GM10248 (cell line): ENCODE data around the gene MRPL32.

Experiments
- CTCF ChIA-PET: fragments of 300-600 bp; sonication (Branson Sonifier 250); formaldehyde crosslinking; extraction: SDS; loops from one replicate; lab custom pipeline; 2021; ENCODE audit warnings: antibody characterized with exemption; lab: Yijun Ruan, JAX
- POLR2A ChIA-PET: fragments of 350-650 bp; sonication (Branson Sonifier 250); formaldehyde crosslinking; extraction: SDS; loops from one replicate; lab custom pipeline; 2020; ENCODE audit warnings: antibody characterized with exemption; lab: Yijun Ruan, JAX
- DNase-seq: peaks from one replicate; pipeline ENCODE4 v3.0.0; 2012; ENCODE audit errors: extremely low spot score
- TF ChIP-seq, protein P1 (sequence below): IDR thresholded peaks from 2 replicates; pipeline ENCODE4 v1.5.1; 2012; ENCODE audit warnings: mild to moderate bottlenecking, low read depth; ENCODE audit errors: extremely low read depth, missing control alignments, control extremely low read depth

The MRPL32 gene

DNA sequence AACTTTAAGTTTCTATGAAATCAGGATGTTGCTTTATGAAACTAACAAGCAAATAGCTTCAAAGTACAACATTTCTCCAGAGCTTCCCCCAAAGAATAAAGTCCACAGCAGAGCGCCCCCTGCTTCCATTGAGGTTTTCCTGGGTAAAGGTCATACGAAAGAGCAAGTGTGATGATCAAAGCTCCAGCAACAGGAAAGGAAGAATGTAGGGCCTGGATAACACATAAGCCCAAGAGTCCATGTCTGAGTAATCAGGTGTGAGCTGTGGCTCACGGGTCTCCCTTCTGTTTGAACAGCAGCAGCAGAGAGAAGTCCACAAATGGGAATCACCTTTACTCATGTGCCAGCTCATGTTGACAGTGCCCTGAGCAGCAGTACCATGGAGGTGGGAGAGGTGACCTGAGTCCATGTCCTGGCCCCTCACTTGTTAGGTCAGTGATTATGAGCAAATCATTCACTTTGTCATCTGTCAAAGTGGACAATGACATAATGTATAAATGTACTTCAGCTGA lies 50.5 kb downstream of the MRPL32 start:
- TF ChIP-seq, protein P1, sequence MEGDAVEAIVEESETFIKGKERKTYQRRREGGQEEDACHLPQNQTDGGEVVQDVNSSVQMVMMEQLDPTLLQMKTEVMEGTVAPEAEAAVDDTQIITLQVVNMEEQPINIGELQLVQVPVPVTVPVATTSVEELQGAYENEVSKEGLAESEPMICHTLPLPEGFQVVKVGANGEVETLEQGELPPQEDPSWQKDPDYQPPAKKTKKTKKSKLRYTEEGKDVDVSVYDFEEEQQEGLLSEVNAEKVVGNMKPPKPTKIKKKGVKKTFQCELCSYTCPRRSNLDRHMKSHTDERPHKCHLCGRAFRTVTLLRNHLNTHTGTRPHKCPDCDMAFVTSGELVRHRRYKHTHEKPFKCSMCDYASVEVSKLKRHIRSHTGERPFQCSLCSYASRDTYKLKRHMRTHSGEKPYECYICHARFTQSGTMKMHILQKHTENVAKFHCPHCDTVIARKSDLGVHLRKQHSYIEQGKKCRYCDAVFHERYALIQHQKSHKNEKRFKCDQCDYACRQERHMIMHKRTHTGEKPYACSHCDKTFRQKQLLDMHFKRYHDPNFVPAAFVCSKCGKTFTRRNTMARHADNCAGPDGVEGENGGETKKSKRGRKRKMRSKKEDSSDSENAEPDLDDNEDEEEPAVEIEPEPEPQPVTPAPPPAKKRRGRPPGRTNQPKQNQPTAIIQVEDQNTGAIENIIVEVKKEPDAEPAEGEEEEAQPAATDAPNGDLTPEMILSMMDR: no peak
- ChIA-PET CTCF (interaction anchor here (0.9 to 1.8 kb wide), 3 partner anchors 20 to 457 kb away, joined by 3 to 5 read pairs (median 3); no protein-coding TSS in a partner anchor), POLR2A (no interaction called here)
- no peak for DNase-seq

DNA sequence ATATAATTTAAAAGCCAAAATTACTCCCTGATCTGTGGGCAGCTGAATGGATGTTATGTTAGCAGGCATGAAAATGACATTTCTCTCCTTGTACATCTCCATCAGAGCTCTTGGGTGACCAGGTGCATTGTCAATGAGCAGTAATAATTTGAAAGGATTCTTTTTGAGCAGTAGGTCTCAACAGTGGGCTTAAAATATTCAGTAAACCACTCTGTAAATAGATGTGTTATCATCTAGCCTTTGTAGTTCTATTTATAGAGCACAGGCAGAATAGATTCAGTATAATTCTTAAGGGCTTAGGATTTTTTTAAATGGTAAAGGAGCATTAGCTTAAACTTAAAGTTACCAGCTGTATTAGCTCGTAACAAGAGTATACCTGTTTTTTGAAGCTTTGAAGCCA lies 52.0 kb downstream of the MRPL32 start:
- TF ChIP-seq, protein P1: no peak
- ChIA-PET POLR2A (no interaction called here), CTCF (interaction anchor here (1.0 to 1.8 kb wide), 3 partner anchors 10 to 455 kb away, joined by 3 to 5 read pairs (median 3); no protein-coding TSS in a partner anchor)
- no peak for DNase-seq

GRCh38 chr7:42986213-42986612 lies 54.0 kb downstream of the MRPL32 start:
- DNase-seq: no peak
- CTCF ChIA-PET: no interaction called here
- TF ChIP-seq, protein P1: no peak
- POLR2A ChIA-PET: no interaction called here

DNA sequence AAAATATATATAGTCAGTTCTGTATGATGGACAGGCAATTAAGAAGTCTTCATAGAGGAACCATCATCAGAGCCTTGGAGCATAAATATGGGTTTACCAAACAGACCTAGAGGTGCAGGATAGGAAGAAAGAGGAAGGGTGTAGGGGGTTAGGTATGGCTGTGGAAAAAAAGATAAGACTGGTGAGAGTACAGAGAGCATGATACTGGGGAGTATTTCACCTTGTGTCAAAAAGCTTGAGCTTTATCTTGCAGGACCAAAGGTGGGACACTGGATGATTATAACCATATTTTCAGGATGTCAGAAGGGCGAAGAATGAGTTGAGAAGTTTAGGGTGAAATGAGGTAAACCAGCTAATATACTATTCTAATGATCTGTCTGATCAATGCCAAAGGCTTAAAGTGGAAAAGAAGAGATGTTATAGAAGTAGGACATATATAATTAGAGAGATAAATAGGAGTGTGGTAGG lies 54.6 kb downstream of the MRPL32 start:
- ChIA-PET POLR2A (no interaction called here), CTCF (no interaction called here)
- no peak for DNase-seq
- TF ChIP-seq, protein P1: no peak
